DOHH2 (cell line): ENCODE results near the gene SHC4.

Experiments used
- CTCF ChIP-seq: fragments of 200-600 bp; sonication (generic); IDR thresholded peaks from one replicate; pipeline ENCODE4 v1.5.1; 2014; ENCODE audit warnings: antibody characterized with exemption, mild to moderate bottlenecking, low read depth, low read length; ENCODE audit not compliant: poor library complexity, severe bottlenecking
- EZH2phosphoT487 ChIP-seq: fragments of 200-600 bp; sonication (generic); IDR thresholded peaks from 2 replicates; pipeline ENCODE4 v1.6.1; 2017; ENCODE audit warnings: borderline replicate concordance, mild to moderate bottlenecking, antibody characterized with exemption, low read length, moderate library complexity, mixed read lengths

DNA sequence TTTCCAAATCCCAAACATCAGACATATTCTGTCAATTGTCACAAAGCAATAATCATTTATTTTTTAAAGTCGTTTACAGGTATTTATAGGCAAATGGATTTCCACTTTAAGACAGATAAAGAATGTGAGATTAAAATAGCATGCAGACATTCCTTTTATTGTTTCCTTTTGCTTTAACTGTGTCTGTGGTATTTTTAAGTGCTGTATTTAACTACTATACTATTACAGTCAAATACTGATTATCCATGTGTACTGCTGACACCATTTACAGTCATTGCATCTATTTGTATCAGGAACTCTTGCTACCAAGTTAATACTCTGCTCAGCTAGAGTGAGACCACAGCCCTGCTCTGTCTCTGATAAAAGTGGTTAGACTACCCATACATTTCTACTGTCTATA is 140.0 kb downstream of the SHC4 start:
- no peak for TF ChIP-seq CTCF
- no peak for TF ChIP-seq EZH2phosphoT487
